Measurements from ENCODE around the gene PDE4D. TPM values are rescaled to one million over a fixed set of nuclear protein-coding genes. Genes with fewer than 3 reads are reported as not detected.

Gene PDE4D
- polyA plus RNA-seq, 1 donor (not counting 4 experiments of a cell fraction or from before 2014, with no cell fraction given): 3.6 TPM

- Histone ChIP-seq H3K36me3 (ENCODE audit: control insufficient read depth in 2 of 2, extremely low read depth in 1 of 2, insufficient read depth in 2 of 2, low read length in 2 of 2) (no peaks in the 10 kb centered on the region), H3K4me2 (ENCODE audit: control insufficient read depth, extremely low read depth, insufficient read depth, low read depth, low read length) (no peak overlapping the region), H3K4me1 (ENCODE audit: control insufficient read depth, extremely low read depth, insufficient read depth, low read length) (no peaks in the 10 kb centered on the region), H3K27ac (ENCODE audit: control insufficient read depth, insufficient read depth, low read length) (no peak overlapping the region), H3K9ac (ENCODE audit: control insufficient read depth, extremely low read depth, insufficient read depth, low read length) (no peak overlapping the region), H3K4me3 (ENCODE audit: control insufficient read depth in 2 of 3, extremely low read depth in 1 of 3, insufficient read depth in 2 of 3, low read depth in 1 of 3, low read length in 3 of 3) (no peak overlapping the region), H3K9me3 (ENCODE audit: control insufficient read depth, low read depth, low read length) (no peaks in the 10 kb centered on the region), H2AFZ (ENCODE audit: control insufficient read depth, low read length) (no peak overlapping the region), H3K79me2 (ENCODE audit: control insufficient read depth, insufficient read depth, low read length) (no peaks in the 10 kb centered on the region), H4K20me1 (ENCODE audit: control insufficient read depth, extremely low read depth, insufficient read depth, low read length) (no peaks in the 10 kb centered on the region), H3K27me3 (ENCODE audit: control insufficient read depth, extremely low read depth, insufficient read depth, low read length) (peaks cover 3% of the 10 kb centered on the region), H3K9me1 (ENCODE audit: control insufficient read depth, extremely low read depth, insufficient read depth, low read length) (no peaks in the 10 kb centered on the region)
- FAIRE-seq (no peak), DNase-seq (ENCODE audit: low read depth, low spot score) (no peak)
- TF ChIP-seq CTCF (optimal IDR thresholded peaks at IDR 0.05 in 1 of 3, IDR thresholded peaks at IDR 0.05 in 1 of 3, conservative IDR thresholded peaks at IDR 0.05 in 1 of 3; ENCODE audit: extremely low read depth in 1 of 3, insufficient read depth in 2 of 3, low read length in 3 of 3): no peak
- no peak for TF ChIP-seq EZH2 (IDR thresholded peaks at IDR 0.05; ENCODE audit: low read length)
- dilution Hi-C loops (cut with MboI; ENCODE audit: extremely low pct_ligation_motif_present, low sequenced_read_pairs): no loop called here
Measured at GRCh38 chr5:59835800-59836199, 57.7 kb downstream of the PDE4D start.

- Histone ChIP-seq H3K27me3 (ENCODE audit: control insufficient read depth, extremely low read depth, insufficient read depth, low read length) (peaks cover 3% of the 10 kb centered on the region), H3K4me3 (ENCODE audit: control insufficient read depth in 2 of 3, extremely low read depth in 1 of 3, insufficient read depth in 2 of 3, low read depth in 1 of 3, low read length in 3 of 3) (no peak overlapping the region), H2AFZ (ENCODE audit: control insufficient read depth, low read length) (no peak overlapping the region), H3K27ac (ENCODE audit: control insufficient read depth, insufficient read depth, low read length) (no peak overlapping the region), H4K20me1 (ENCODE audit: control insufficient read depth, extremely low read depth, insufficient read depth, low read length) (no peaks in the 10 kb centered on the region), H3K4me1 (ENCODE audit: control insufficient read depth, extremely low read depth, insufficient read depth, low read length) (no peaks in the 10 kb centered on the region), H3K4me2 (ENCODE audit: control insufficient read depth, extremely low read depth, insufficient read depth, low read depth, low read length) (no peak overlapping the region), H3K9me1 (ENCODE audit: control insufficient read depth, extremely low read depth, insufficient read depth, low read length) (no peaks in the 10 kb centered on the region), H3K9ac (ENCODE audit: control insufficient read depth, extremely low read depth, insufficient read depth, low read length) (no peak overlapping the region), H3K79me2 (ENCODE audit: control insufficient read depth, insufficient read depth, low read length) (no peaks in the 10 kb centered on the region), H3K9me3 (ENCODE audit: control insufficient read depth, low read depth, low read length) (no peaks in the 10 kb centered on the region), H3K36me3 (ENCODE audit: control insufficient read depth in 2 of 2, extremely low read depth in 1 of 2, insufficient read depth in 2 of 2, low read length in 2 of 2) (no peaks in the 10 kb centered on the region)
- TF ChIP-seq EZH2 (IDR thresholded peaks at IDR 0.05; ENCODE audit: low read length): no peak
- TF ChIP-seq CTCF (optimal IDR thresholded peaks at IDR 0.05 in 1 of 3, IDR thresholded peaks at IDR 0.05 in 1 of 3, conservative IDR thresholded peaks at IDR 0.05 in 1 of 3; ENCODE audit: extremely low read depth in 1 of 3, insufficient read depth in 2 of 3, low read length in 3 of 3): no peak
- FAIRE-seq: no peak
- no peak for DNase-seq (ENCODE audit: low read depth, low spot score)
- dilution Hi-C loops (cut with MboI; ENCODE audit: extremely low pct_ligation_motif_present, low sequenced_read_pairs): no loop called here
Measured at GRCh38 chr5:59833448-59833847, 60.1 kb downstream of the PDE4D start.
